WI38 (cell line): ENCODE measurements around the gene PHF1.

Experiments
- H3K4me3 ChIP-seq: 2 replicates; pipeline ENCODE4 v1.5.1; 2011; ENCODE audit warnings: low read depth, mild to moderate bottlenecking, control low read depth, low read length
- TF ChIP-seq, protein P1 (sequence below): IDR thresholded peaks from 2 replicates; pipeline ENCODE4 v1.5.1; 2012; ENCODE audit warnings: low read depth, mild to moderate bottlenecking, control low read depth, low read length

The PHF1 gene

GRCh38 chr6:33428966-33429749 lies 18.3 kb downstream of the PHF1 start:
- TF ChIP-seq, protein P1, sequence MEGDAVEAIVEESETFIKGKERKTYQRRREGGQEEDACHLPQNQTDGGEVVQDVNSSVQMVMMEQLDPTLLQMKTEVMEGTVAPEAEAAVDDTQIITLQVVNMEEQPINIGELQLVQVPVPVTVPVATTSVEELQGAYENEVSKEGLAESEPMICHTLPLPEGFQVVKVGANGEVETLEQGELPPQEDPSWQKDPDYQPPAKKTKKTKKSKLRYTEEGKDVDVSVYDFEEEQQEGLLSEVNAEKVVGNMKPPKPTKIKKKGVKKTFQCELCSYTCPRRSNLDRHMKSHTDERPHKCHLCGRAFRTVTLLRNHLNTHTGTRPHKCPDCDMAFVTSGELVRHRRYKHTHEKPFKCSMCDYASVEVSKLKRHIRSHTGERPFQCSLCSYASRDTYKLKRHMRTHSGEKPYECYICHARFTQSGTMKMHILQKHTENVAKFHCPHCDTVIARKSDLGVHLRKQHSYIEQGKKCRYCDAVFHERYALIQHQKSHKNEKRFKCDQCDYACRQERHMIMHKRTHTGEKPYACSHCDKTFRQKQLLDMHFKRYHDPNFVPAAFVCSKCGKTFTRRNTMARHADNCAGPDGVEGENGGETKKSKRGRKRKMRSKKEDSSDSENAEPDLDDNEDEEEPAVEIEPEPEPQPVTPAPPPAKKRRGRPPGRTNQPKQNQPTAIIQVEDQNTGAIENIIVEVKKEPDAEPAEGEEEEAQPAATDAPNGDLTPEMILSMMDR, result no peak
- no peak overlapping the region for H3K4me3 ChIP-seq

DNA sequence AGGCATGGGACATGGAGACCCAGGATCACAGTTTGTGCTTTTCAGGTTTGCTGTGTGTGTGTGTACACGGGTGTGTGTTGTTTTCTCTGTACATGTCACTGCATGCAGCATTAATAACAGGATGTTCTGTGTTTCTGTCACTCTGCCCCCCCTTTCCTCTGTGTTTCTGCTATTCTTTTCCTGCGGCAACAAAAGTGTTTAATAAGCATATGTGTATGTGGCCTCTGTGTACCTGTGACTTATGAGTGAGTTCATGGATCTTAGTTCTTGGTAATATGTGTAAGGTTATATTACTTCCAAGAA lies 18.9 kb downstream of the PHF1 start:
- TF ChIP-seq, protein P1, result no peak
- no peak overlapping the region for H3K4me3 ChIP-seq

DNA sequence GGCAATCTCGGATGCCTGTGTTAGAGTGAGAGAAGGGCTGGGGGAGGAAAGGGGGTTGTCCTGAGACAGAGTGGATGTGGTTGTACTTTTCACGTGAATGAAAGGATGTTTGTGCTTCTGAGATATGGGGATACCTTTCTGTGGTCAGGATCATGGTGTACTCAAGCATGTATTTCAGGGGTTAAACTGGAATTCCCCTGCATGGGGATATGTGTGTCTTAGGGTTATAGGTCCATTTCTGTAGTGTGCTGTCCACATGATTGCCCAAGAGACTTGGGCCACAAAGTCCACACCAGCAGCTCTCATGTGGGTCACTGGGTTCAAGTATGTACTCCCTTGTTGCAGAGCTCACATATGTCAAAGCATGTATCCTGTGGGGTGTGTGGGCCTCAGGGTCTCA lies 19.5 kb downstream of the PHF1 start:
- TF ChIP-seq, protein P1, result no peak
- H3K4me3 ChIP-seq, result no peak overlapping the region

GRCh38 chr6:33430991-33431879 lies 20.4 kb downstream of the PHF1 start:
- TF ChIP-seq, protein P1, result no peak
- H3K4me3 ChIP-seq, result no peak overlapping the region

- no peak overlapping the region for H3K4me3 ChIP-seq
- TF ChIP-seq, protein P1, result no peak
Measured at GRCh38 chr6:33431880-33432541, 21.2 kb downstream of the PHF1 start.

DNA sequence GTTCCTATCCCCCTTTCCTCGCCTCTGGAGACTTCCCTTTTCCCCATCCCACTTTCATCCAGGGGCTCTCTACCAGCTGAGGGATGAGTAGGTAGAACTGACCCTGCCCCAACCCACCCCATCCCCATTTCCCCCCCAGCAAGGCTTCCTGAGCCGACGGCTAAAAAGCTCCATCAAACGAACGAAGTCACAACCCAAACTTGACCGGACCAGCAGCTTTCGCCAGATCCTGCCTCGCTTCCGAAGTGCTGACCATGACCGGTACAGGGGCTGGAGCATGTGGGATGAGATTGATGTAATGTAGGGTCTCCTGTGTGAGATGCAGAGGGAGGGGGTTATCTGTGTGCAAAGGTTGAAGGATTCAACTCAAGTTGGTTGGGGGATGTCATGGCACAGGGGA lies 21.7 kb downstream of the PHF1 start:
- TF ChIP-seq, protein P1, result no peak
- no peak overlapping the region for H3K4me3 ChIP-seq
